DND-41 (cell line): ENCODE data around the gene PSMF1.

ENCODE experiments used
- ATAC-seq: fragments of 200-7000 bp; cut with Tn5 transposase; 3 replicates; pipeline ENCODE4 v1.9.1; 2021; ENCODE audit warnings: low read depth; ENCODE audit not compliant: insufficient read depth
- DNase-seq: peaks from one replicate; pipeline ENCODE4 v3.0.0-alpha.2; 2020
- H2AFZ ChIP-seq: 2 replicates; pipeline ENCODE4 v1.6.0; 2012; ENCODE audit warnings: low read depth, low read length
- H3K27ac ChIP-seq: 2 replicates; pipeline ENCODE4 v1.5.1; 2012; ENCODE audit warnings: low read length, inconsistent platforms
- H3K27me3 ChIP-seq: fragments of 200-600 bp; sonication (generic); 2 replicates; pipeline ENCODE4 v1.6.0; 2012; ENCODE audit warnings: low read length, mild to moderate bottlenecking, inconsistent platforms; ENCODE audit not compliant: insufficient read depth, poor library complexity
- H3K36me3 ChIP-seq: 2 replicates; pipeline ENCODE4 v1.5.1; 2012; ENCODE audit warnings: low read length, inconsistent platforms; ENCODE audit not compliant: insufficient read depth
- H3K4me1 ChIP-seq: 2 replicates; pipeline ENCODE4 v1.5.1; 2012; ENCODE audit warnings: mild to moderate bottlenecking, low read length; ENCODE audit not compliant: insufficient read depth
- H3K4me2 ChIP-seq: 2 replicates; pipeline ENCODE4 v1.6.0; 2012; ENCODE audit warnings: mild to moderate bottlenecking, moderate library complexity, low read length, inconsistent platforms; ENCODE audit not compliant: insufficient read depth
- H3K4me3 ChIP-seq, 2 experiments: fragments of 200-600 bp in 1 of 2; shearing (Covaris generic) in 1 of 2; 2 replicates each; pipeline ENCODE4 v1.5.1; 2012 to 2016; ENCODE audit warnings: inconsistent platforms in 2 of 2, low read length in 2 of 2, mild to moderate bottlenecking in 2 of 2, low read depth in 1 of 2, moderate library complexity in 1 of 2
- H3K79me2 ChIP-seq: 2 replicates; pipeline ENCODE4 v1.6.0; 2012; ENCODE audit warnings: low read length, inconsistent platforms; ENCODE audit not compliant: insufficient read depth
- H3K9ac ChIP-seq: 2 replicates; pipeline ENCODE4 v1.6.0; 2012; ENCODE audit warnings: low read depth, mild to moderate bottlenecking, inconsistent platforms, low read length, moderate library complexity
- H3K9me3 ChIP-seq: 2 replicates; pipeline ENCODE4 v1.5.1; 2012; ENCODE audit warnings: low read length, moderate library complexity, mild to moderate bottlenecking, inconsistent platforms; ENCODE audit not compliant: insufficient read depth, severe bottlenecking
- H4K20me1 ChIP-seq: 2 replicates; pipeline ENCODE4 v1.6.0; 2012; ENCODE audit warnings: low read length; ENCODE audit not compliant: insufficient read depth
- CTCF ChIP-seq: IDR thresholded peaks from 2 replicates; pipeline ENCODE4 v1.5.1; 2012; ENCODE audit warnings: borderline replicate concordance, low read length, moderate library complexity, mild to moderate bottlenecking; ENCODE audit not compliant: poor library complexity, severe bottlenecking; ENCODE audit errors: extremely low read depth
- EZH2 ChIP-seq: IDR thresholded peaks from 3 replicates; pipeline ENCODE4 v1.6.1; 2012; ENCODE audit warnings: borderline replicate concordance, low read depth, mild to moderate bottlenecking, moderate library complexity, low read length, inconsistent platforms; ENCODE audit not compliant: severe bottlenecking

PSMF1 gene

DNA sequence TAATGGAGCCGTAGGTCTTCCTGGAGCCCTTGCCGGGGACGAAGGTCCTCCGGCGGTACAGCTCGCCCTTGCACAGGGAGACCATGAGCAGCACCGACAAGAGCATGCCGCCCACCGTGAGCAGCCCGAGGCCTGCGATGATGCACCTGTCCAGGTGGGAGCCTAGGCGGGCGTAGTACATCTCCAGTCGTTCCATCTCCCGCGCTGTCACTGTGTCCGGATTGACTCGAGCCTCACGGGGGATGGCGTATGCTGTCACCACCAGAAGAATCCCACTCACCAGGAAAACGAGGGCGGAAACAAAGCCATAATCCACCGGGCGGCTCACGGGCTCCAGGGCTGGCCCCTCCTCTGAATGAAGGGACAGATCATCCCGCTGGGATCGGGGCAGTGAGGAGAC, 62.5 kb downstream of the PSMF1 start:
- H3K27ac ChIP-seq, result no peak overlapping the region
- no peaks in the 10 kb centered on the region for H3K4me1 ChIP-seq
- no peak overlapping the region for H2AFZ ChIP-seq
- no peaks in the 10 kb centered on the region for H4K20me1 ChIP-seq
- H3K4me2 ChIP-seq, result no peak overlapping the region
- no peak for DNase-seq
- no peaks in the 10 kb centered on the region for H3K79me2 ChIP-seq
- ATAC-seq, result no peak
- H3K9ac ChIP-seq, result no peak overlapping the region
- H3K9me3 ChIP-seq, result no peaks in the 10 kb centered on the region
- no peaks in the 10 kb centered on the region for H3K27me3 ChIP-seq
- H3K4me3 ChIP-seq, result no peak overlapping the region
- TF ChIP-seq EZH2, result no peak
- H3K36me3 ChIP-seq, result no peaks in the 10 kb centered on the region

- Histone ChIP-seq H3K27ac (no peak overlapping the region), H3K4me2 (no peak overlapping the region), H3K4me1 (no peaks in the 10 kb centered on the region), H3K27me3 (no peaks in the 10 kb centered on the region), H3K79me2 (no peaks in the 10 kb centered on the region), H3K9me3 (no peaks in the 10 kb centered on the region), H3K4me3 (no peak overlapping the region), H3K36me3 (no peaks in the 10 kb centered on the region), H4K20me1 (no peaks in the 10 kb centered on the region; the same call in 1 of the 2 replicates), H3K9ac (no peak overlapping the region), H2AFZ (no peak overlapping the region)
- TF ChIP-seq CTCF, result no peak
- no peak for TF ChIP-seq EZH2
- DNase-seq (no peak), ATAC-seq (no peak)
These were observed 63.7 kb downstream of the PSMF1 start for GRCh38 chr20:1182106-1182505.

GRCh38 chr20:1183153-1183552, 64.8 kb downstream of the PSMF1 start:
- Histone ChIP-seq H2AFZ (no peak overlapping the region), H3K36me3 (no peaks in the 10 kb centered on the region), H3K4me3 (no peak overlapping the region), H4K20me1 (no peaks in the 10 kb centered on the region; the same call in 1 of the 2 replicates), H3K4me1 (no peaks in the 10 kb centered on the region), H3K27ac (no peak overlapping the region), H3K79me2 (no peaks in the 10 kb centered on the region), H3K4me2 (no peak overlapping the region), H3K9ac (no peak overlapping the region), H3K9me3 (no peaks in the 10 kb centered on the region), H3K27me3 (no peaks in the 10 kb centered on the region)
- no peak for TF ChIP-seq CTCF
- no peak for TF ChIP-seq EZH2
- DNase-seq, result no peak
- ATAC-seq, result no peak

- Histone ChIP-seq H4K20me1 (no peaks in the 10 kb centered on the region; the same call in 1 of the 2 replicates), H3K79me2 (no peaks in the 10 kb centered on the region), H3K27me3 (no peaks in the 10 kb centered on the region), H3K4me3 (no peak overlapping the region), H2AFZ (no peak overlapping the region), H3K36me3 (no peaks in the 10 kb centered on the region), H3K9ac (no peak overlapping the region), H3K4me2 (no peak overlapping the region), H3K4me1 (no peaks in the 10 kb centered on the region), H3K27ac (no peak overlapping the region), H3K9me3 (no peaks in the 10 kb centered on the region)
- ATAC-seq (no peak), DNase-seq (no peak)
- no peak for TF ChIP-seq EZH2
These were observed 65.8 kb downstream of the PSMF1 start for GRCh38 chr20:1184260-1184637.
